HEK293 (cell line): ENCODE results near the gene ZNF541.

ENCODE experiments used
- KLF1 ChIP-seq: fragments of 450-650 bp; formaldehyde crosslinking; IDR thresholded peaks from 2 replicates; pipeline ENCODE4 v1.5.1; 2016; ENCODE audit warnings: missing biosample characterization, missing genetic modification characterization
- KLF10 ChIP-seq: fragments of 450-650 bp; IDR thresholded peaks from 2 replicates; pipeline ENCODE4 v1.5.1; 2018; ENCODE audit warnings: missing biosample characterization, mild to moderate bottlenecking, missing genetic modification characterization
- PRDM10 ChIP-seq: fragments of 450-650 bp; formaldehyde crosslinking; IDR thresholded peaks from 2 replicates; pipeline ENCODE4 v1.5.1; 2016; ENCODE audit warnings: missing biosample characterization, missing genetic modification characterization
- SETDB1 ChIP-seq: IDR thresholded peaks from one replicate; pipeline ENCODE4 v1.6.1; 2017; ENCODE audit warnings: mild to moderate bottlenecking, low read length, moderate library complexity, mixed read lengths; ENCODE audit not compliant: insufficient read length
- SP2 ChIP-seq: fragments of 450-650 bp; formaldehyde crosslinking; IDR thresholded peaks from 2 replicates; pipeline ENCODE4 v1.5.1; 2016; ENCODE audit warnings: missing biosample characterization, missing genetic modification characterization
- TCF7L2 ChIP-seq: IDR thresholded peaks from 2 replicates; pipeline ENCODE4 v1.6.1; 2011; ENCODE audit warnings: low read depth, mild to moderate bottlenecking, inconsistent platforms, low read length, moderate library complexity, borderline replicate concordance
- ZFHX2 ChIP-seq: fragments of 450-650 bp; formaldehyde crosslinking; conservative IDR thresholded peaks from 2 replicates; pipeline ENCODE4 v1.5.1; 2016; ENCODE audit warnings: missing biosample characterization, missing genetic modification characterization
- ZNF2 ChIP-seq: fragments of 450-650 bp; formaldehyde crosslinking; IDR thresholded peaks from 2 replicates; pipeline ENCODE4 v1.5.1; 2016; ENCODE audit warnings: missing biosample characterization, missing genetic modification characterization
- ZNF366 ChIP-seq: fragments of 450-650 bp; formaldehyde crosslinking; conservative IDR thresholded peaks from 2 replicates; pipeline ENCODE4 v1.5.1; 2016; ENCODE audit warnings: missing biosample characterization, missing genetic modification characterization
- ZNF501 ChIP-seq: fragments of 450-650 bp; formaldehyde crosslinking; IDR thresholded peaks from 2 replicates; pipeline ENCODE4 v1.5.1; 2016; ENCODE audit warnings: missing biosample characterization, missing genetic modification characterization
- ZNF510 ChIP-seq: fragments of 450-650 bp; formaldehyde crosslinking; IDR thresholded peaks from 2 replicates; pipeline ENCODE4 v1.5.1; 2018; ENCODE audit warnings: mild to moderate bottlenecking, missing genetic modification characterization, missing biosample characterization; ENCODE audit not compliant: insufficient replicate concordance
- ZNF558 ChIP-seq: fragments of 450-650 bp; formaldehyde crosslinking; IDR thresholded peaks from 2 replicates; pipeline ENCODE4 v1.5.1; 2016; ENCODE audit warnings: missing biosample characterization, missing genetic modification characterization
- ZNF624 ChIP-seq: fragments of 450-650 bp; formaldehyde crosslinking; IDR thresholded peaks from 2 replicates; pipeline ENCODE4 v1.5.1; 2017; ENCODE audit warnings: missing biosample characterization, missing genetic modification characterization
- ZNF639 ChIP-seq: fragments of 450-650 bp; formaldehyde crosslinking; IDR thresholded peaks from 2 replicates; pipeline ENCODE4 v1.5.1; 2016; ENCODE audit warnings: missing biosample characterization, missing genetic modification characterization
- ZNF701 ChIP-seq: fragments of 450-650 bp; formaldehyde crosslinking; IDR thresholded peaks from 2 replicates; pipeline ENCODE4 v1.5.1; 2016; ENCODE audit warnings: missing biosample characterization, missing genetic modification characterization
- ZXDB ChIP-seq: fragments of 450-650 bp; formaldehyde crosslinking; IDR thresholded peaks from 2 replicates; pipeline ENCODE4 v1.5.1; 2016; ENCODE audit warnings: missing biosample characterization, missing genetic modification characterization
- TF ChIP-seq, protein P1 (sequence below): fragments of 450-650 bp; formaldehyde crosslinking; IDR thresholded peaks from 2 replicates; pipeline ENCODE4 v1.5.1; 2016; ENCODE audit warnings: missing biosample characterization, missing genetic modification characterization
- TF ChIP-seq, protein P2 (sequence below): fragments of 450-650 bp; formaldehyde crosslinking; IDR thresholded peaks from 2 replicates; pipeline ENCODE4 v1.5.1; 2016; ENCODE audit warnings: missing biosample characterization, missing genetic modification characterization
- TF ChIP-seq, protein P3 (sequence below): fragments of 450-650 bp; formaldehyde crosslinking; IDR thresholded peaks from 2 replicates; pipeline ENCODE4 v1.5.1; 2017; ENCODE audit warnings: missing biosample characterization, missing genetic modification characterization

The ZNF541 gene

GRCh38 chr19:47600246-47601179 lies 27.6 kb upstream of the ZNF541 start (continued):
- TF ChIP-seq, protein P1, sequence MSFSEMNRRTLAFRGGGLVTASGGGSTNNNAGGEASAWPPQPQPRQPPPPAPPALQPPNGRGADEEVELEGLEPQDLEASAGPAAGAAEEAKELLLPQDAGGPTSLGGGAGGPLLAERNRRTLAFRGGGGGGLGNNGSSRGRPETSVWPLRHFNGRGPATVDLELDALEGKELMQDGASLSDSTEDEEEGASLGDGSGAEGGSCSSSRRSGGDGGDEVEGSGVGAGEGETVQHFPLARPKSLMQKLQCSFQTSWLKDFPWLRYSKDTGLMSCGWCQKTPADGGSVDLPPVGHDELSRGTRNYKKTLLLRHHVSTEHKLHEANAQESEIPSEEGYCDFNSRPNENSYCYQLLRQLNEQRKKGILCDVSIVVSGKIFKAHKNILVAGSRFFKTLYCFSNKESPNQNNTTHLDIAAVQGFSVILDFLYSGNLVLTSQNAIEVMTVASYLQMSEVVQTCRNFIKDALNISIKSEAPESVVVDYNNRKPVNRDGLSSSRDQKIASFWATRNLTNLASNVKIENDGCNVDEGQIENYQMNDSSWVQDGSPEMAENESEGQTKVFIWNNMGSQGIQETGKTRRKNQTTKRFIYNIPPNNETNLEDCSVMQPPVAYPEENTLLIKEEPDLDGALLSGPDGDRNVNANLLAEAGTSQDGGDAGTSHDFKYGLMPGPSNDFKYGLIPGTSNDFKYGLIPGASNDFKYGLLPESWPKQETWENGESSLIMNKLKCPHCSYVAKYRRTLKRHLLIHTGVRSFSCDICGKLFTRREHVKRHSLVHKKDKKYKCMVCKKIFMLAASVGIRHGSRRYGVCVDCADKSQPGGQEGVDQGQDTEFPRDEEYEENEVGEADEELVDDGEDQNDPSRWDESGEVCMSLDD (tag by site-specific recombination): peak; percentile 66; the same call in 1 of the 2 replicates
- TF ChIP-seq ZNF624 (tag by site-specific recombination) (no peak), ZNF639 (tag by site-specific recombination) (no peak), KLF1 (tag by site-specific recombination) (peak; percentile 28), KLF10 (tag by site-specific recombination) (peak; percentile 89), ZNF558 (tag by site-specific recombination) (no peak), TCF7L2 (no peak), SP2 (peak; percentile 97), ZNF501 (tag by site-specific recombination) (peak; percentile 68; the same call in 1 of the 2 replicates), ZNF2 (tag by site-specific recombination) (0 out of 2 replicates have a peak, but pooled peaks have one; percentile 47), ZFHX2 (peak; percentile 80), ZNF510 (no peak), ZNF701 (tag by site-specific recombination) (no peak), SETDB1 (no peak), ZXDB (peak; percentile 54; the same call in 1 of the 2 replicates), ZNF366 (tag by site-specific recombination) (0 out of 2 replicates have a peak, but pooled peaks have one; percentile 22), PRDM10 (tag by site-specific recombination) (peak; percentile 41)
- TF ChIP-seq, protein P2, sequence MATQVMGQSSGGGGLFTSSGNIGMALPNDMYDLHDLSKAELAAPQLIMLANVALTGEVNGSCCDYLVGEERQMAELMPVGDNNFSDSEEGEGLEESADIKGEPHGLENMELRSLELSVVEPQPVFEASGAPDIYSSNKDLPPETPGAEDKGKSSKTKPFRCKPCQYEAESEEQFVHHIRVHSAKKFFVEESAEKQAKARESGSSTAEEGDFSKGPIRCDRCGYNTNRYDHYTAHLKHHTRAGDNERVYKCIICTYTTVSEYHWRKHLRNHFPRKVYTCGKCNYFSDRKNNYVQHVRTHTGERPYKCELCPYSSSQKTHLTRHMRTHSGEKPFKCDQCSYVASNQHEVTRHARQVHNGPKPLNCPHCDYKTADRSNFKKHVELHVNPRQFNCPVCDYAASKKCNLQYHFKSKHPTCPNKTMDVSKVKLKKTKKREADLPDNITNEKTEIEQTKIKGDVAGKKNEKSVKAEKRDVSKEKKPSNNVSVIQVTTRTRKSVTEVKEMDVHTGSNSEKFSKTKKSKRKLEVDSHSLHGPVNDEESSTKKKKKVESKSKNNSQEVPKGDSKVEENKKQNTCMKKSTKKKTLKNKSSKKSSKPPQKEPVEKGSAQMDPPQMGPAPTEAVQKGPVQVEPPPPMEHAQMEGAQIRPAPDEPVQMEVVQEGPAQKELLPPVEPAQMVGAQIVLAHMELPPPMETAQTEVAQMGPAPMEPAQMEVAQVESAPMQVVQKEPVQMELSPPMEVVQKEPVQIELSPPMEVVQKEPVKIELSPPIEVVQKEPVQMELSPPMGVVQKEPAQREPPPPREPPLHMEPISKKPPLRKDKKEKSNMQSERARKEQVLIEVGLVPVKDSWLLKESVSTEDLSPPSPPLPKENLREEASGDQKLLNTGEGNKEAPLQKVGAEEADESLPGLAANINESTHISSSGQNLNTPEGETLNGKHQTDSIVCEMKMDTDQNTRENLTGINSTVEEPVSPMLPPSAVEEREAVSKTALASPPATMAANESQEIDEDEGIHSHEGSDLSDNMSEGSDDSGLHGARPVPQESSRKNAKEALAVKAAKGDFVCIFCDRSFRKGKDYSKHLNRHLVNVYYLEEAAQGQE (tag by site-specific recombination): no peak
- TF ChIP-seq, protein P3, sequence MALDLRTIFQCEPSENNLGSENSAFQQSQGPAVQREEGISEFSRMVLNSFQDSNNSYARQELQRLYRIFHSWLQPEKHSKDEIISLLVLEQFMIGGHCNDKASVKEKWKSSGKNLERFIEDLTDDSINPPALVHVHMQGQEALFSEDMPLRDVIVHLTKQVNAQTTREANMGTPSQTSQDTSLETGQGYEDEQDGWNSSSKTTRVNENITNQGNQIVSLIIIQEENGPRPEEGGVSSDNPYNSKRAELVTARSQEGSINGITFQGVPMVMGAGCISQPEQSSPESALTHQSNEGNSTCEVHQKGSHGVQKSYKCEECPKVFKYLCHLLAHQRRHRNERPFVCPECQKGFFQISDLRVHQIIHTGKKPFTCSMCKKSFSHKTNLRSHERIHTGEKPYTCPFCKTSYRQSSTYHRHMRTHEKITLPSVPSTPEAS (tag by site-specific recombination): no peak
